GM21825 (cell line): ENCODE results near the gene OSBPL5.
"Not testable (repeated sequence)": the region's sequence is repeated elsewhere in the genome, so short reads cannot be mapped to it uniquely, and the experiment has no call there.

ENCODE experiments used
- ATAC-seq: cut with Tn5 transposase; IDR thresholded peaks from one replicate; pipeline ENCODE4 v1.9.1; 2021; ENCODE audit warnings: mild to moderate bottlenecking, moderate library complexity; ENCODE audit not compliant: unreplicated experiment

The OSBPL5 gene

DNA sequence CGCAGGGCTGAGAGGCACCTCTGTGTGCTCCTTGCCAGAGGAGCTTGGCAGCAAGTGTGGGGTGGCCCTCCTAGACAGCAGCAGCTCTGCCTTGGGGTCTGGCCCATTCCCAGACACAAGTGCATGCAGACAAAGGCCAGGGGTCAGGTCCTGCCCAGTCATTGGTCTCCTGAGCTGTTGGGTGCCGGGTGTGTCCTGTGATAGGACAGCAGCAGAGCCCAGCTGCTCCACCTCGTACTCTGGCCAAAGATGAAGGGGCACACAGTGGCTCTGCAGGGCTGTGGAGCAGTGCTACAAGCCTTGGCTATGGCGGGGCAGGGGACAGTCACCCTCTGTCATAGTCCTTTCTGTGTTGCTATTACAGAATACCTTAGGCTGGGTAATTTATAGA is 17.3 kb upstream of the OSBPL5 start:
- ATAC-seq = no peak

DNA sequence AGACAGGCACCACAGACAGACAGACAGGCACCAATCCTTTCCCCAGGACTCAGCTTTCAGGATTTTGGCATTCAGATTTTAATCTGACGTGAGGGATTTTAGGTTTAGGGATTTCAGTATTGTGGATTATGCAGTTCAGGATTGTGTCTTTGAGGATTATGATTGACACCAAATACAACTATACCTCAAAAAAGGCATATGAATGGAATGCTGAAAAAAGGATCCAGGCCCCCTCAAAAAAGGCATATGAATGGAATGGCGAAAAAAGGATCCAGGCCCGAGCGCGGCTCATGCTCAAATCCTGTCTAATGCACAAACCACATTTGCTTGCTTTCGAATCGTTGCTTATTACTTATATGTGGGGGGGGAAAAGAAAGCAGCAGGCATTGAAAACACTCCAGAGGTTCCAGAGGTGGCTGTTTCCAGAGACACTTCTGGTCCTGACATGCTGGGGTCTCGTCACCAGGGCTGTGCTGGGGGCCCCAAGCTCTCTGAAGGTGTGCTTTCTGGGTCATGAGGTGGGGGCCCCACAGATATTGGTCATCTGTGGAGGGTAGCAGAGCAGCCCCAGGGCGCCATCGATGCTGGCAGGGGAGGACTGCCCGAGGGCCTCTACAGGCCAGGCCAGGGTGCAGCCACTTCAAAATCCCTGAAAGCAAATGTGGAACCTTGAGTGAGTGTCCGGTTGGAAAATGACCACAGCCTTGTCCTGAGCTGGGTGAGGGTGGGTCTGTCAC is 16.8 kb upstream of the OSBPL5 start:
- ATAC-seq = no peak

DNA sequence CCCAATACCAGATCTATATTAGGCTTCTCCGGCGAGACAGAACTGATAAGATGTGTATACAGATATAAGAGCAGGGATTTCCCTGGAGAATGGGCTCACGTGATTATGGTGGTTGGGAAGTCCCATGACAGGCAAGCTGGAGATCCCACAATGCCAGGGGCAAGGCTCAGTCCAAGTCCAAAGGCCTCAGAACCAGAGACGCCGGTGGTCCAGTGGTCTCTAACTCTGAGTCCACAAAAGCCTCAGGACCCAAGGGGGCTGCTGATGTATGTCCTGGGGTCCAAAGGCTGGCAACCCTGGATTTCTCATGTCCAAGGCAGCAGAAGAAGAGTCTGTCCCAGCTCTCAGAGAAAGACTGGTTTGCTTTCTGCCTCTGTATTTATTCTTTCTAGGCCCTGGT is 15.8 kb upstream of the OSBPL5 start:
- no peak for ATAC-seq

DNA sequence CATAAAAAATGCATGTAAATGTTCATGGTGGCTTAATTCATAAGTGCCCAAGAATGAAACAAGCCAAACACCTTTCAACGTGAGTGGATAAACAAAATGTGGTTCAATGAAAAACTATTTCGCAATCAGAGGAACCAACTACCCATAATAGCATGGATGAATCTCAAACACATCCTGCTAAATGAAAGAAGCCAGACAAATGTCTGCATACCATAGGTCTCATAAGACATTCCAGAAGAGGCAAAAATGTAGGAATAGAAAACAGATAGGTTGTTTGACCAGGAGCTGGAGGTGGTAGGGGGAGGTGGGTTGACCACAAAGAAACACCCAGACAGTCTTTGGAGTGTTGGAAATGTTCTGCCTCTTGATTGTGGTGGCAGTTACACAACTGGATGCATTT is 13.2 kb upstream of the OSBPL5 start:
- ATAC-seq = no peak

DNA sequence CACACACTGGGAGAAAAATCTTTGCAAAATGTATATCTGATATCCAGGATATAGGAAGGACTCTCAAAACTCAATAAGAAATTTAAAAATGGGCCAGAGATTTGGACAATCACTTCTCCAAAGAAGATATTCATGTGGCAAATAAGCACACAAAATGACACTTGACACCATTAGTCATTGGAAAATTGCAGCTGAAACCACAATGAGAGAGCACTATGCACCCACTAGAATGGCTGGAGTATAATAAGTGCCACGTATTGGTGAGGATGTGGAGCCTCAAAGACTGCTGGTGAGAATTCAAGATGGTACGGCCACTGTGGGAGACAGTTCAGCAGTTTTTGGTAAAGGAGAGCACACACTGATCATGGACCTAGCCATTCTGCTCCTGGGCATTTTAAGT is 12.8 kb upstream of the OSBPL5 start:
- no peak for ATAC-seq

DNA sequence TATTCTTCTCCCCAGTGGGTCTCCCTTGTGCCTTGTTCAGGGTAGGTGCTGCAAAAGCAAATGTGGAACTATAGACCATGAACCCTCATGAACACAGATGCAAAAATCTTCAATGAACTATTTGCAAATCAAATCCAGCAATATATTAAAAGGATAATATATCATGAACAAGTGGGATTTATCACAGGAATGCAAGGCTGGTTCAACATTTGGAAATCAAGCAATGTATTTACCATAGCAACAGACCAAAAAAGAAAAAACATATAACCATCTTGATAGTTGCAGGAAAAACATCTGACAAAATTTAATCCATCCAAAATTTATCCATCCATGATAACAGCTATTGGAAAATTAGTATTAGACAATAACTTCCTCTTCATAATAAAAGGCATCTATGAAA is 11.4 kb upstream of the OSBPL5 start:
- ATAC-seq = no peak

DNA sequence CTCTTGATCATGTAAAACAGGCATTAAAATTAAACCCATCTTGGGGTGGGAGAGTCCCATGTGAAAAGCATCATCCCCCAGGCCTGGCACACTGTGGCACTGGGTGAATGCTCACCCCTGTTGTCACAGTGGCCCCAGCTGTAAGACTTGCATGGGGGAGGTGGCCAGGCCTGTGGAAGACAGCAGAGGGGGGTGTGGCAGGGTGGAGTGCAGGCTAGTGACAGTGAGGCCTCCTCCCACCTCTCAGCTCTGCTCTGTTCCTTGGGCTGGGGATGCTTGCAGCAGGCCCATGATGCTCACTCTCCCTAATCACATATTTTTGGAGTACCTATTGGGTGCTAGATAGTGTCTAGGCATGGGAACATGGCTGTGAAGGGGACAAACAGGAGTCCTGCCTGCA is 10.1 kb upstream of the OSBPL5 start:
- ATAC-seq = no peak

DNA sequence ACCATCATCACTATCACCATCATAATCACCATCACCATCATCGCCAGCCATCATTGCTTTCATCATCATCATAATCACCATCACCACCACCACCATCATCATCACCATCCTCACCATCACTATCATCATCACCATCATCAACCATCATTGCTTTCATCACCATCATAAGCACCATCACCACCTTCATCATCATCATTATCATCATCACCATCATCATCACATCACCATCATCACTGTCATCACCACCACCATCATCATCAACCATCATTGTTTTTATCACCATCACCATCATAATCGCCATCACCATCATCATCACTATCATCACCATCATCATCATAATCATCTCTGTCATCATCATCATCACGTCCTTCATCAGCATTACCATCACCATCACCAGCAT is 9.3 kb upstream of the OSBPL5 start:
- no peak for ATAC-seq

DNA sequence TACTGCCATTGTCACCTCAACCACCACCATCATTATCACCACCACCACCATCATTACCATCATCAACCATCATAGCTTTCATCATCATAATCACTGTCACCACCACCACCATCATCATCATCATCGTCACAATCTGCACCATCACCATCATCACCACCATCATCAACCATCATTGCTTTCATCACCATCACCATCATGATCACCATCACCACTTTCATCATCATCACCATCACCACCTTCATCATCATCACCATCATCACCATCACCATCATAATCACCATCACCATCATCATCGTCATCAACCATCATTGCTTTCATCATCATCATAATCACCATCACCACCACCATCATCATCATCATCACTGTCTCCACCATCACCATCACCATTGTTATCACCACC is 8.7 kb upstream of the OSBPL5 start:
- ATAC-seq = no peak

DNA sequence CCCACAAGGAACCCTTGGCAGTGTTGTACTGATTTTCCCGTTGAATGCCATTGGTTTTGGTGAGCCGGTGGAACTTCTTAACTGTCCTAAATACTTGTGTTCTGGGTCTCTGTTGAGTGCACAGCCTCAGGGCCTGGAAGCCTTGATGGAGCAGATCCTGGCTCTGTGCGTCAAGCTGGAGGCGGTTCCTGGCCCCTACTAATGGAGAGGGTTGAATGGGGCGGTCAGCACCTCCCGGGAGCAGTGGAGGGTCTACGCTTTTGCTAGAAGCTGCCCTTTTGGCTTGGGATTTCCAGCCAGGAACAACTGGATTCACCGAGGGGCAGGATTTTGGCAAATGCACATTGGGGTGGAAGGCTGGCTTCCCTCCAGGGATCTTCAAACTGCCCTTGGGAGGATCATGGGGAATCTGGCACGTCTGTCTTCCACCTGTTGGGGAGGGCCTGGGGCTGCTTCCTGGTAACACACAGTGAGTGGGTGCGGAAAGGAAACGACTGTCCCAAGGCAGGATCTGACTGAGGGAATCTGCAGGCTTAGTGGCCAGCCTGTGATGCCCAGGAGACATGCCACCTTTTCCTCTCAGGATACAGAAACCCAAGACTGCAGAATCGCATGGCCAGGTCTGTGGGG is 6.9 kb upstream of the OSBPL5 start:
- ATAC-seq = no peak

DNA sequence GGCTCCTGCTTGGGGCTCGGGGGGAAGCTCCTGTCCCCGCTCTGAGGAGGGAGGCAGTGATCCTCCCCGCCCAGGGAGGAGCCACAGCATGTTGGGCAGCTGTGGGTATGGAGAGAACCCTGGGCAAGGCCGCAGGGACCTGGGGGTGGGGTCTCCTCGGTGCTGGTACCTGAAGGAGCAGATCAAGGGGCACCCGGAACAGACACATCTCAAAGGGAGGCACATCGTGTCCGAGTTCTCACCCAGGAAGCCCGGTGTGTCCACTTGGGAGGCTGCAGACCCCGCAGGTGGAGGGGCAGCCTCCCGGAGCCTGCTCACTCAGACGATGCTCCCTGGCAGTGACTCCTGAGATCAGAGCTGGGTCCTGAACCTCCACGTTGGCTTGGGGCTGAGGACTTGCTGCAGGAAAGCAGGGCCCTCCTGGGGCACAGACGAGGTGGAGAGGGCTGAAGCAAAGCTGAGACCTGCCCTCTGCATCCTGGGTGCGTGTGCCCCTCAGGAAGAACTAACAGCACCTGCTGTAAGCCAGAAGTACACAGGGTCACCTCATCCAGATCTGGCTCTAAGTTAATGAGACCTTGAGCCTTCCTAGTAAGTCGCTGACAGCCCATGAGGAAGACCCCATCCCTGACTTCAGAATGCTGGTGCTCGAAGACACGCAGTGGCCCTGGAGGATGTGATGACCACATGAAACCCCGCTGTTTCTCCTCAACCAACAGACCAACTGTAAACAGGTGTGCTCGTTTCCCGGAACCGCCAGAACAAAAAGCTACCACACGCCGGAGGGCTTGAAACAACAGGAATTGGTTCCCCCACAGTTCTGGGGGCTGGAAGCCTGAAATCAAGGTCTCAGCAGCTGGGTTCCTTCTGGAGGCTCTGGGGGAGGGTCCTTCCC is 5.9 kb upstream of the OSBPL5 start:
- no peak for ATAC-seq

DNA sequence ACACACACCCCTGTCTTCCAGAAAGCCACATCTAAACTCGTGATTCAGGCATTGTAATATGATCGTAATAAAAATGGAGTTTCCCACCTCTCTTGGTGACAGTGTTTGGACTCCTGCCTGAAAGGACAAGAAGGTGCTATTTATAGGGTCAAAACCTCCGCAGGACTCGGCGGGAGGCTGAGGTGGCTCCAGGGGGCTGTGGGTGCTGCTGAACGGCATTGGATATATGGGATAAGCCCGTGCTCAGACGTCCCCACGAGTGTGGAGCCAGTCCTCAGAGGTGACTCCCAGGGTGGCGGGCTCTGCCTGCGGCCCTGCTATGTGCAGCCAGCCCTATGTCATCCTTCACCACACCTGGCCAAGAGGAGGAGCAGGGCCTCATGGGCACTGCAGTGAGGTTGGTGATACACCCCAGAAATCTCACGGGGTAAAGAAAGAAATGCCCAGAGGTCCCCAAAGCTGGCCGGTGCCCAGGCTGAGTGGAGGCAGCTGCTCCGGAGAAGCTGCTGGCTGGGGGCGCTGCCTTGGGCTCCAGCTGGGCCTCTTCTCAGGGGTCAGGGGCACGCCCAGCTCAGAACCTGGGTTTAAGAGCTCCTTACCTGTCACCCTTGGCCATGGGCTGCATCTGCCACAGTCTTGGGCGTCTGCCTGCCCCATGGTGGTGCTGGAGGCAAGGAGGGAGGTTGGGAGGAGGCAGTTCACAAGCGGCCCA is 5.1 kb upstream of the OSBPL5 start:
- no peak for ATAC-seq

DNA sequence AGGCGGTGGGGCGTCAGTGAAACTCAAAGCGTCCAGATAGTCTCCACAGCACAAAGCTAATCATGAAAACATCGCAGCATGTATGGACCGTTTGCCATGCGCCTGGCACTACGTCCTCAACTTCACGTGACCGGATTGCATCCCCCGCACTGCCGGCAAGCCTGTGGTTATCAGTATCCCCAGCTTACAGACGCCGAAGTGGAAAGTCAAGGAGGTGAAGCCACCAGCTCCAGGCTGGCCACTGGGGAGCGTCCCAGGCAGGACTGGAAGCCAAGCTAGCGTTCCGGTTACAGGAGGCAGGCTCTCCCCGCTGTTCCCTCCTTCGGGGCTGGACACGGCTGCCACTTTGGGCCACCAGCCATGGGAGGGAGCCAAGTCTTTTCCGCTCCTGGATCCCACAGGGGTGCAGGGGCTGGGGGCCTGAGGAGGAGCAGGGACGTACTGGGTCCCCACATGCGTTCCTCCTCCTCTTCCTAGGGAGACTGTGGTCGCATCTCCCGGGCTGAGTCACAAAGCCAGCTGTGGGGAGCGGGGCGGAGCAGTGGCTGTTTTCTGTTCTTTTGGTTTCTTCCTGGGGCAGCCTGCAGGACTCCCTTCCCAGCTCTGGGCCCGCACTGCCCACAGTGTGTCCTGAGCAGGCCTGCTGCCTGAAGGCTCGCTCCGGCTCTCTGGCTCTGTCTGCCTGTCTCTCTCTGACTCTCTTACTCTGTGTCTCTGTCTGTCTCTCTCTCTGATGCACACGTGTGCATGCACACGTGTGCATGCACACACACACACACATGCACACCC is 4.3 kb upstream of the OSBPL5 start:
- no peak for ATAC-seq

DNA sequence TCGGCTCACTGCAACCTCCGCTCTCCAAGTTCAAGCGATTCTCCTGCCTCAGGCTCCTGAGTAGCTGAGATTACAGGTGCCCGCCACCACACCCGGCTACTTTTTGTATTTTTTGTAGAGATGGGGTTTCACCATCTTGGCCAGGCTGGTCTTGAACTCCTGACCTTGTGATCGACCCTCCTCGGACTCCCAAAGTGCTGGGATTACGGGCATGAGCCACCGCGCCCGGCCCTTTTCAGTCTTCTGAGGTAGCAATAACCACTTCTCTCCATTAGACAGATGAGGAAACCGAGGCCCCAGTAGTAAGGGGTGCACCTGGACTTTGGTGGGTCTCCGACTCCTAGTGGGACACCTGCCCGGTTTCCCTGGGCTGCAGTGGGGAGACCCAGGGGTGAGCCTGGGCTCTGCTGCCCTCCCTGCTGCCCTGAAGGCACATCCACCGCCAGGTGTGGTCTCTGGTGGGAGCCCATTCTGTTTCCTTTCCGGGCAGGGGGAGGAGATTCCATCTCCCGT is 3.7 kb upstream of the OSBPL5 start:
- ATAC-seq = not testable (repeated sequence)

DNA sequence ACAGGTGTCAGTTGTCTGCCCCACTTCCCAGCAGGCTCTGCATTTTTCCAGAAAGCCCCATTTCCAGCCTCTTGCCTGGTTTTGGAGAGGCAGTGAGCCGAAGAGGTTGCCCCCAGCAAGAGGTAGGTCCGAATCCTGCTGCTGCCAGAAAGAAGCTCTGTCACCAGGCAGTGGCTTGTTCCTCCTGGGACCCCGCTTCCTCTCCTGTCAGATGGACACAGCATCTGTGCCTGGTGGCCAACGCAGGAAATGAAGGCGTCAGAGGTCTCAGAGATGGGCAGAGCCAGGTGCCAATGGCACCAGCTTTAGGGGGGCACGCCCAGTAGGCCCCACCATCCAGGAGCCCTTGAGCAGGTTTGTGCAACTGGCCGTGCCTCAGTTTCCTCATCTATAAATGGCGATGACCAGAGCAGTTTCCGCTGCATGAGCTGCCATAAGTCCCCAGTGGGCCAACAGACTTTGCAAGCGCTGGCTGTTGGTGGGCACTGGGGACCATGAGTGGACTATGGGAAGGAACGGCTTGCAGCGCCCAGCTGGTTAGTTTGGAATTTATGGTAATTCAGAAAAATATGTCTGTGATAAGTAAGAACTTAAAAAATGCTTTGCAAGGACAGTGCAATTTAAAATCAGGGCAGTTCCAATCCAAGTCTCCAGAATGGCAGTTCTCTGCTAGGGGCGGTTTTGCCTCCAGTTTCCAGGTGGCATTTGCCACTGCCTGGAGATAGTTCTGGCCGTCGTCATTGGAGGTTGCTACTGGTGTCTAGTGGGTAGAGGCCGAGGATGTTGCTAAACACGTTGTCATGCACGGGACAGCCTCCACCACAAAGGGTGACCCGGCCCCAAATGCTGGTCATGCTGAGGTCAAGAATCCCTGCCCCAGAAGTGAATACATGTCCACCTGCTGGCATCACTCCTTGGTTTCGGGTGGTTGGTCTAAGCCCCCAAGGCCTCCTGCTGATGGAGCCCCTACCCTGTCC is 2.3 kb upstream of the OSBPL5 start:
- no peak for ATAC-seq

DNA sequence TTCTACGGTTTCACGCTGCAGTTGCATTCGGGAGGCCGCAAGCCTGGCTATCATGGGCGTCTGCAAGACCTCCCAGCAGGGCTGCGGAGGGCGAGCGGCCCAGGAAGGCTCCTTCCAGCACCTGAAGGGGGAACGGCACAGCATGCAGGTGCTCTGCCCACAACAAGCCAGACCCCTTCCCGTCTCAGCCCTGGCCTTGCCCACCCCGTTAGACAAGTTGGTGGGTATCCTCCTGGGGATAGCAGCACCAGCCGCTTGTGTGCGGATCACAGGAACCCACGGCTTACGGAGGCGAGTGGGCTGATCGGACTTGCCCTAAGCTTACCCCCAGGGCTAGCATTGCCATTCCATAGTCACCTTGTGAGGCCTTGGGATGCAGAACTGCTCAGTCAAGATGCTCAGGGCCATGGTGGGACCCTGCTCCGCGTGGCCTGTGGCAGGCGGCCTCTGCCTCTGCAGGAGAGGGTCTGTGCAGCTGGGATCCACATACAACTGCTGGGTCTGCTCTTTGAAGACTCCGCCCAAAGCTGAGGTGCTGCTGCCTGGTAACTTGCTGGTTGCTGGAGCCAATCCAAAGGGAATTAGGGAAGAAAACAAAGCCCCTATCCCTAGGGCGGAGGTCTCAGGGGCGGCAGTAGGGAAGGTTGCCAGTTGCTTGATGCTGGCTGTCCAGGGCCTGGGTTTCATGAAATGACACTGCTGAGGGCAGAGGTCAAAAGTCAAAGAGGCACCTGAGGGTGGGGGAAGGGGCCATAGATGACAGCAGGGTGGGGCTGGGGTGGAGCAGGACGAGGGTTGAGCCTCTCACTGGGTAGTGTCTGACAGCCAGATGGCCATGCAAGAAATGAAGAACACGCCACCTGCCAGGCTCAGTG is 1.4 kb upstream of the OSBPL5 start:
- no peak for ATAC-seq

DNA sequence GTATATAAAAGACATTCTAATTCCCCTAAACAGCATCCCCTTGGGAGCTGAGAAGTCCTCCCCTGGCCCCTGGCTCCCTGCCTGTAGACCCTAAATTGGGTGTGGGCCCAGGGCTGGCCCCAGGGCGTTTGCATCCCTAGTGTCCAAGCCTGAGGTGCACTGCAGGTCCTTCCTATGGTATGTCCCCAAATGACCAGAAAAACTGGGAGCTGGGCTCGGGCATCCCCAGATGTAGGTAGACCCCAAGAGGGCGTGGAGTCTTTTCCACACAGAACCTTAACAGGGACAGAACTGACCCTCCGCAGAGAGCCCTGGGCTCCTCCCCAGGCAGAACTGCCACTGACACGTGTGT is 782 bp upstream of the OSBPL5 start:
- no peak for ATAC-seq

DNA sequence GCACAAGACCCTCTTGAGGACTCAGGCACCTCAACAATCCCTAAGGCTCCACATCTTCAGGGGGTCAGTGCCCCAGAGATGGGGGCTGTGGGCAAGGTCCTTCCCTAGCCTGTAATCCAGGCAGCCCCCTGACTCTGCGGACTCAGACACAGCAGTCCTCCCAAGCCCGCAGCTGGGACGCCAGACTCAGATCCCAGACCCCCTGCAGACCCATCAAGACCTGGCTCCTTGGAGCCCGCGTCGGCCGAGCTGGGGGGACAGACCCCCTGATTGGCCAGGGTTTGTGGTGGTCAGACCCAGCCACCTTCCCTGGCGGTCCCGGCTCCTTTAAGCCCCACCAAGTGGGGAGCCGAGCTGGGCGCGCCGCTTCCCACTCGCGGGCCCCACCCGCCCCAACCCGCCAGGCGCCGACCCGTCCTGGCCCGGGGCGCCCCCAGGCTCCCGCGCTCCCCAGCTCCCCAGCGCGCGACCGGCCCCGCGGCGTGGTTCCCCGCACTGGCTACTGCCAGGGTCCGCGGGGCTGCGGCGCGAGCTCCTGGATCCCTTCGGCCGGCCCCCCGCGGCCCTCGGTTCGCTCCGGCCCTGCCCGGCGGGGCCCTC is 458 bp downstream of the OSBPL5 start:
- ATAC-seq = no peak
